Activated CD8-positive, alpha-beta memory T cell treated with anti-CD3 and anti-CD28 coated beads, Interleukin-2, amount 50 U/mL, for 4 hours (primary cell): ENCODE results near the gene ZC3H12A.

ENCODE experiments used
- DNase-seq: peaks from one replicate; pipeline ENCODE4 v3.0.0-alpha.2; 2020

The ZC3H12A gene

GRCh38 chr1:37456614-37457013, 17.8 kb upstream of the ZC3H12A start:
- no peak for DNase-seq

- no peak for DNase-seq
Observed at GRCh38 chr1:37458551-37458950, 15.8 kb upstream of the ZC3H12A start.

- DNase-seq: no peak
Observed at GRCh38 chr1:37461698-37462436, 12.5 kb upstream of the ZC3H12A start.

GRCh38 chr1:37464443-37464842, 9.9 kb upstream of the ZC3H12A start:
- no peak for DNase-seq

- no peak for DNase-seq
Observed at GRCh38 chr1:37465593-37466517, 8.5 kb upstream of the ZC3H12A start.

GRCh38 chr1:37468037-37468436, 6.3 kb upstream of the ZC3H12A start:
- DNase-seq: no peak

- DNase-seq: no peak
Observed at GRCh38 chr1:37469386-37469785, 5.0 kb upstream of the ZC3H12A start.

GRCh38 chr1:37471345-37472231, 2.8 kb upstream of the ZC3H12A start:
- DNase-seq: no peak

- DNase-seq: no peak
Observed at GRCh38 chr1:37472281-37472680, 2.1 kb upstream of the ZC3H12A start.

GRCh38 chr1:37472994-37473393, 1.4 kb upstream of the ZC3H12A start:
- no peak for DNase-seq

- peak; percentile 36 for DNase-seq
Observed at GRCh38 chr1:37473431-37474045, 842 bp upstream of the ZC3H12A start.

GRCh38 chr1:37474697-37475379, 458 bp downstream of the ZC3H12A start:
- peak; percentile 32 for DNase-seq

GRCh38 chr1:37475380-37476086, 1.2 kb downstream of the ZC3H12A start:
- DNase-seq: peak; percentile 23

- DNase-seq: peak; percentile 17
Observed at GRCh38 chr1:37476087-37476452, 1.7 kb downstream of the ZC3H12A start.

GRCh38 chr1:37476460-37477197, 2.2 kb downstream of the ZC3H12A start:
- peak; percentile 19 for DNase-seq

- peak; percentile 87 for DNase-seq
Observed at GRCh38 chr1:37477198-37477931, 3.0 kb downstream of the ZC3H12A start.

GRCh38 chr1:37477946-37478345, 3.6 kb downstream of the ZC3H12A start:
- peak; percentile 20 for DNase-seq

- peak; percentile 63 for DNase-seq
Observed at GRCh38 chr1:37478451-37478881, 4.1 kb downstream of the ZC3H12A start.

GRCh38 chr1:37478890-37479254, 4.5 kb downstream of the ZC3H12A start:
- DNase-seq: no peak
